AG04450 (cell line): ENCODE measurements around the gene TMEM91. TPM values are rescaled to one million over a fixed set of nuclear protein-coding genes. Genes with fewer than 3 reads are reported as not detected.

Experiments
- CTCF ChIA-PET: fragments of 300-600, 350-600 bp; formaldehyde crosslinking; extraction: SDS; loops from one replicate; lab custom pipeline; 2022; ENCODE audit warnings: antibody characterized with exemption, inconsistent platforms; lab: Charles Lee
- POLR2A ChIA-PET: fragments of 350-600 bp; formaldehyde crosslinking; extraction: SDS; loops from one replicate; lab custom pipeline; 2021; ENCODE audit warnings: antibody characterized with exemption, inconsistent platforms; lab: Yijun Ruan, JAX
- DNase-seq: peaks from one replicate; pipeline ENCODE4 v3.0.0-alpha.2; 2011; ENCODE audit warnings: low read depth, low spot score
- H3K27ac ChIP-seq: one replicate; pipeline ENCODE4 v1.5.1; 2012; ENCODE audit warnings: low read depth, low read length, control low read depth
- H3K27me3 ChIP-seq: one replicate; pipeline ENCODE4 v1.6.0; 2012; ENCODE audit warnings: low read length; ENCODE audit not compliant: control insufficient read depth, insufficient read depth
- H3K4me3 ChIP-seq: 2 replicates; pipeline ENCODE4 v1.5.1; 2011; ENCODE audit warnings: mild to moderate bottlenecking, low read depth, low read length, control low read depth
- H3K9me3 ChIP-seq: 2 replicates; pipeline ENCODE4 v1.5.1; 2012; ENCODE audit warnings: low read length; ENCODE audit not compliant: control insufficient read depth, insufficient read depth
- polyA plus RNA-seq: library from polyadenylated mRNA; depleted of rRNA; stranded (reverse); fragments of >200 nt; gene quantifications from 2 replicates; pipeline ENCODE4 v1.2.3, GENCODE V29; 2011
- TF ChIP-seq, protein P1 (sequence below): IDR thresholded peaks from 2 replicates; pipeline ENCODE4 v1.5.1; 2011; ENCODE audit warnings: low read depth, low read length, control low read depth, inconsistent platforms

Gene TMEM91
- polyA plus RNA-seq, 1 experiment, result 5.2 TPM

DNA sequence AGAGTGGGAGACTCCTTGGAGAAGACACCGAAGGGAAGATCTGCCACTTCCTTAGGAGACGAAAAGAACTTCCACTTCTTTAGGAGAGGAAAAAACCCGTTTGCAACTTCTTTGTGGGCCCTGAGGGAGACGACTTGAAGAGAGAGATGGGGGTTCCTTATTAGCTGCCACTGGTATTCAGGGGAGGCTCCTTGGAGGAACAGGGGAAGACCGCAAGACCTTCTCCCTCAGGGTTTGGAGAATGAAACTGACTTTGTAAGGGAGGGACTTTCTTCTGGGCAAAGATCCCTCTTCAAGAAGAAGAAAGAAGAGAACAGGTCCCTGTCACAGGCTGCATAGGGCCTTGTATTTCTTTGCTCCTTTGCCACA is 21.7 kb downstream of the TMEM91 start:
- Histone ChIP-seq H3K27me3 (no peaks in the 10 kb centered on the region), H3K4me3 (peak overlapping the region; percentile 90), H3K9me3 (no peaks in the 10 kb centered on the region), H3K27ac (no peak overlapping the region)
- CTCF ChIA-PET, result no interaction called here
- no peak for DNase-seq
- TF ChIP-seq, protein P1, sequence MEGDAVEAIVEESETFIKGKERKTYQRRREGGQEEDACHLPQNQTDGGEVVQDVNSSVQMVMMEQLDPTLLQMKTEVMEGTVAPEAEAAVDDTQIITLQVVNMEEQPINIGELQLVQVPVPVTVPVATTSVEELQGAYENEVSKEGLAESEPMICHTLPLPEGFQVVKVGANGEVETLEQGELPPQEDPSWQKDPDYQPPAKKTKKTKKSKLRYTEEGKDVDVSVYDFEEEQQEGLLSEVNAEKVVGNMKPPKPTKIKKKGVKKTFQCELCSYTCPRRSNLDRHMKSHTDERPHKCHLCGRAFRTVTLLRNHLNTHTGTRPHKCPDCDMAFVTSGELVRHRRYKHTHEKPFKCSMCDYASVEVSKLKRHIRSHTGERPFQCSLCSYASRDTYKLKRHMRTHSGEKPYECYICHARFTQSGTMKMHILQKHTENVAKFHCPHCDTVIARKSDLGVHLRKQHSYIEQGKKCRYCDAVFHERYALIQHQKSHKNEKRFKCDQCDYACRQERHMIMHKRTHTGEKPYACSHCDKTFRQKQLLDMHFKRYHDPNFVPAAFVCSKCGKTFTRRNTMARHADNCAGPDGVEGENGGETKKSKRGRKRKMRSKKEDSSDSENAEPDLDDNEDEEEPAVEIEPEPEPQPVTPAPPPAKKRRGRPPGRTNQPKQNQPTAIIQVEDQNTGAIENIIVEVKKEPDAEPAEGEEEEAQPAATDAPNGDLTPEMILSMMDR, result no peak
- POLR2A ChIA-PET, result no interaction called here

DNA sequence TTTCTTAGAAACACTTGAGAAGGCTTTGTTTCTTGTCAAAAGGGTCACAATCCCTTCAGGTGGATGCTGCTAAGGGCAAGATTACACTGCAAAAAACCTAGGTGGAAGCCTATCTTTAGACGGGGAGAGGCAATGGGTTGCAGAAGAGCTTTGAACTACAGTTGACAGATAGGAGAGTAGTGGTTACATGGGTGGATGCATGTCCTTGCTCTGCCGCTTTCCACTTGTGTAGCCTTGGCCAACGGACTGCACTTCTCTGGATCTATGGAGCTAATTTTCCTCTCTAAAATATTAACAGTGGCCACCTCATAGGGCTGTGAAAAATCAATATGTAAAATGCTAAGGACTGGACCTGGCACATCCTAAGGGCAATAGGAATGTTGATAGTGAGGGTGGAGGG is 22.3 kb downstream of the TMEM91 start:
- CTCF ChIA-PET, result interaction anchor here (1.1 kb wide), 1 partner anchor 44 kb away, joined by 5 read pairs; no protein-coding TSS in a partner anchor
- no peaks in the 10 kb centered on the region for H3K9me3 ChIP-seq
- POLR2A ChIA-PET, result no interaction called here
- TF ChIP-seq, protein P1, result no peak
- H3K27me3 ChIP-seq, result no peaks in the 10 kb centered on the region
- no peak overlapping the region for H3K27ac ChIP-seq
- peak overlapping the region; percentile 90 for H3K4me3 ChIP-seq
- no peak for DNase-seq

DNA sequence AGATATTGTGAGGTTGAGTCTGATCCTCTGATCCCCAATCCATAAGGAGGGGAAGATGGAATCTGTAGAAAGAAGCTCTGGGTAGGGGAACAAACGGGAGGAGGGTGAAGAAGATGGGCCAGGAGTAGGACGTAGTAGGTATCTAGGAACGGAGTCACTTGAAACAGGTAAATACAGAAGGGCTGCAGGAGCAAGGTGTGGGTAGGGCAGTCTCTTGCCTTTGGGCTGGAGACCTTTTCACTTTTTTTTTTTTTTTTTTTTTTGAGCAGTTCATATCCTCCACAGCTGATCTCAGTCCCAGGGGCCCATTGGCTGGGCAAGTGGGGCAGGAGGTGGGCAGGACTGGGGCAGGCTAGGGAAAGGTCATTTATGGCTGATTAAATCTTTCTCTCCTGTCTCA is 22.8 kb downstream of the TMEM91 start:
- no peak overlapping the region for H3K27ac ChIP-seq
- CTCF ChIA-PET, result interaction anchor here (1.1 kb wide), 1 partner anchor 44 kb away, joined by 5 read pairs; no protein-coding TSS in a partner anchor
- no peak for DNase-seq
- no peaks in the 10 kb centered on the region for H3K9me3 ChIP-seq
- H3K4me3 ChIP-seq, result no peak overlapping the region
- POLR2A ChIA-PET, result no interaction called here
- no peaks in the 10 kb centered on the region for H3K27me3 ChIP-seq
- TF ChIP-seq, protein P1, result no peak

DNA sequence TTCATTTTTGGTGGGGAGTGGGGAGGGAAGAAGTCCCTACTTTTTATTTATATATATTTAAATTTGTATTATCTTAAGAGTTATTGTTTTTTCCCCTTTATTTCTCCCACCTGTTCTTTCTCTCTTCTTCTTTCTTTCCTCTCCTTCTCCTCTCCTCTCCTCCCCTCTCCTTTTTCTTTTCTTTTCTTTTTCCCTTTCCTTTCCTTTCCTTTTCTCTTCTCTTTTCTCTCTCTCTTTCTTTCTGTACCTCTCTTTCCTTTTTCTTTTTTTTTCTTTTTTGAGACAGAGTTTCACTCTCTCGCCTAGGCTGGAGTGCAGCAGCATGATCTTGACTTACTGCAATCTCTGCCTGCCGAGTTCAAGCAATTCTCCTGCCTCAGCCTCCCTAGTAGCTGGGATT is 23.2 kb downstream of the TMEM91 start:
- H3K4me3 ChIP-seq, result no peak overlapping the region
- TF ChIP-seq, protein P1, result no peak
- ChIA-PET CTCF (interaction anchor here (1.1 kb wide), 1 partner anchor 45 kb away, joined by 5 read pairs; no protein-coding TSS in a partner anchor), POLR2A (no interaction called here)
- H3K9me3 ChIP-seq, result no peaks in the 10 kb centered on the region
- DNase-seq, result no peak
- no peak overlapping the region for H3K27ac ChIP-seq
- H3K27me3 ChIP-seq, result no peaks in the 10 kb centered on the region

DNA sequence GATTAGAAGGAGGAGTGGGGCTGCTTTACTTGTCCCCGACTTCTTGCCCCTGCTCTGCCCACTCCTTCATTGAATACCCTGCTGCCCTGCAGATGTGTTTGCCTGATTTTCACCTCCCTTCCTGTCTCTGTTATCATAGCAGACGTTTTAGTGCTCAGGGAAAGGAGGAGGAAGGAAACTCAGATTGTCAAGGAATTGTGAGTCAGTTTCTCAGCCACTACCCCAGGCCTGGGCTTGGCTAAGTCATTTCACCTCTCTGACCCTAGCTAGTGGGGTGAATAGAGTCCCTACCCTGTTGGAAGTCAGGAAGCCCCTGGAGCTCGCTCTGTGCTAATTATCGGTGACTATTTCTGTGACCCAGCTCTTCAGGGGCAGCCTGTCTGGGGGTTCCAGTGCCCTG is 25.1 kb downstream of the TMEM91 start:
- ChIA-PET POLR2A (no interaction called here), CTCF (no interaction called here)
- DNase-seq, result no peak
- Histone ChIP-seq H3K27ac (no peak overlapping the region), H3K9me3 (no peaks in the 10 kb centered on the region), H3K4me3 (no peak overlapping the region), H3K27me3 (no peaks in the 10 kb centered on the region)
- TF ChIP-seq, protein P1, result no peak
